ENCODE measurements around the gene SH3BP4.

DNA sequence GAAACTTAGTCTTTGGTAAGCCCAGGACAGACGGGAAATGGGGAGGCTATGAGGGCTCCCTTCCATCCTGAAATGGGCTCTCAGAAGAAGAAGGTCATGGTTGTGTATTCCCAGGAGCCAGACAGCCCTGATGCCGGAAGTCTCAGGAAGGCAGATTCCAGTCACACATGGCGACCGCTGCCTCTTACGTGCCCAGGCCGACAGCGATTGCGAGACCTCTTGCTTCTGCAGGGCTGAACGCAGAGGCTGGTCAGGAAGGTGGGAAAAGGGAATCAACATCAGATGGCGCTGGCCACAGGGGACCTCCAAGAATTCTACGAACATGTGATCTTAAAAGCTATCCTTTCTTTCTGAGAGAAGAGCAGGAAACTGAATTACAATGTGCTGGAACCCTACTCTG lies 22.8 kb upstream of the SH3BP4 start:
- TF ChIP-seq, protein P1, sequence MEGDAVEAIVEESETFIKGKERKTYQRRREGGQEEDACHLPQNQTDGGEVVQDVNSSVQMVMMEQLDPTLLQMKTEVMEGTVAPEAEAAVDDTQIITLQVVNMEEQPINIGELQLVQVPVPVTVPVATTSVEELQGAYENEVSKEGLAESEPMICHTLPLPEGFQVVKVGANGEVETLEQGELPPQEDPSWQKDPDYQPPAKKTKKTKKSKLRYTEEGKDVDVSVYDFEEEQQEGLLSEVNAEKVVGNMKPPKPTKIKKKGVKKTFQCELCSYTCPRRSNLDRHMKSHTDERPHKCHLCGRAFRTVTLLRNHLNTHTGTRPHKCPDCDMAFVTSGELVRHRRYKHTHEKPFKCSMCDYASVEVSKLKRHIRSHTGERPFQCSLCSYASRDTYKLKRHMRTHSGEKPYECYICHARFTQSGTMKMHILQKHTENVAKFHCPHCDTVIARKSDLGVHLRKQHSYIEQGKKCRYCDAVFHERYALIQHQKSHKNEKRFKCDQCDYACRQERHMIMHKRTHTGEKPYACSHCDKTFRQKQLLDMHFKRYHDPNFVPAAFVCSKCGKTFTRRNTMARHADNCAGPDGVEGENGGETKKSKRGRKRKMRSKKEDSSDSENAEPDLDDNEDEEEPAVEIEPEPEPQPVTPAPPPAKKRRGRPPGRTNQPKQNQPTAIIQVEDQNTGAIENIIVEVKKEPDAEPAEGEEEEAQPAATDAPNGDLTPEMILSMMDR (IDR thresholded peaks at IDR 0.05) = no peak
- TF ChIP-seq POLR2A (IDR thresholded peaks at IDR 0.05) = no peak

All from Peyer's patch (tissue), 4 donors.